GM13977 (cell line): ENCODE measurements around the gene CACNA1H.

Experiments
- DNase-seq: peaks from one replicate; pipeline ENCODE4 v3.0.0; 2012; ENCODE audit warnings: low spot score
- CTCF ChIP-seq: IDR thresholded peaks from 2 replicates; pipeline ENCODE4 v1.5.1; 2012; ENCODE audit warnings: mild to moderate bottlenecking, control low read depth; ENCODE audit not compliant: insufficient read depth; ENCODE audit errors: extremely low read depth, missing control alignments
- in situ Hi-C: fragments of 300-500 bp; cut with MboI; formaldehyde crosslinking; loops from one replicate; pipeline ENCODE4 v1.12.0; 2022; ENCODE audit warnings: low sequenced_read_pairs, low pct_unique_long_range_greater_than_20kb, mixed read lengths, inconsistent platforms; ENCODE audit not compliant: unreplicated experiment

The CACNA1H gene

GRCh38 chr16:1117176-1117900, 35.6 kb upstream of the CACNA1H start:
- in situ Hi-C loops: loop anchor here (10.0 kb wide), 1 partner anchor 303 kb away; no protein-coding TSS in a partner anchor
- no peak for TF ChIP-seq CTCF
- DNase-seq: no peak

GRCh38 chr16:1117926-1118325, 35.0 kb upstream of the CACNA1H start:
- in situ Hi-C loops: loop anchor here (10.0 kb wide), 1 partner anchor 303 kb away; no protein-coding TSS in a partner anchor
- no peak for TF ChIP-seq CTCF
- DNase-seq: no peak

- TF ChIP-seq CTCF: no peak
- in situ Hi-C loops: loop anchor here (10.0 kb wide), 1 partner anchor 304 kb away; no protein-coding TSS in a partner anchor
- no peak for DNase-seq
These were observed 33.8 kb upstream of the CACNA1H start for GRCh38 chr16:1119129-1119528.

- no peak for DNase-seq
- no peak for TF ChIP-seq CTCF
- in situ Hi-C loops: loop anchor here (10.0 kb wide), 1 partner anchor 305 kb away; no protein-coding TSS in a partner anchor
These were observed 32.9 kb upstream of the CACNA1H start for GRCh38 chr16:1119766-1120576.

- no peak for TF ChIP-seq CTCF
- no peak for DNase-seq
- in situ Hi-C loops: no loop called here
These were observed 32.3 kb upstream of the CACNA1H start for GRCh38 chr16:1120577-1120941.

- DNase-seq: no peak
- in situ Hi-C loops: no loop called here
- TF ChIP-seq CTCF: no peak
These were observed 31.9 kb upstream of the CACNA1H start for GRCh38 chr16:1121009-1121408.
